GM12872 (cell line): ENCODE measurements around the gene SEC14L2.

Experiments
- CTCF ChIP-seq: IDR thresholded peaks from 3 replicates; pipeline ENCODE4 v1.5.1; 2011; ENCODE audit warnings: low read depth, mild to moderate bottlenecking, low read length, moderate library complexity; ENCODE audit not compliant: insufficient read depth

SEC14L2 gene

GRCh38 chr22:30392661-30393321 lies 4.0 kb upstream of the SEC14L2 start:
- no peak for TF ChIP-seq CTCF

DNA sequence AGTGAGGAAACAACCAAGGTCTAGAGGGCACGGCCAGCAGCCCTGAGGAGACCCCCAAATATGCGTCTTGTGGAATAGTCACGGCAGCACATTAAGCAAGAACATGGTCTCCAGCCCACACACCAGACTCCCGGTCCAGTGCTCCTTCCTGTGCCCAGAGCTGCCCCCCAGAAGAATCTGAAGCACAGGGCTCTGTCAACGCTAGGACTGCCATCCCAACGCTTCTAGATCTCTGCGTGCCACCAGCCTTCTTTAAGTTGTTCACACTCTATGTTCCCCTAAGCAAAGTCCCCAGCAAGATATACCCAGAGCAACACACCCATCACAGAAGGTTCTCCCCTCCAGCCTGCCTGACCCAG lies 3.5 kb upstream of the SEC14L2 start:
- no peak for TF ChIP-seq CTCF

DNA sequence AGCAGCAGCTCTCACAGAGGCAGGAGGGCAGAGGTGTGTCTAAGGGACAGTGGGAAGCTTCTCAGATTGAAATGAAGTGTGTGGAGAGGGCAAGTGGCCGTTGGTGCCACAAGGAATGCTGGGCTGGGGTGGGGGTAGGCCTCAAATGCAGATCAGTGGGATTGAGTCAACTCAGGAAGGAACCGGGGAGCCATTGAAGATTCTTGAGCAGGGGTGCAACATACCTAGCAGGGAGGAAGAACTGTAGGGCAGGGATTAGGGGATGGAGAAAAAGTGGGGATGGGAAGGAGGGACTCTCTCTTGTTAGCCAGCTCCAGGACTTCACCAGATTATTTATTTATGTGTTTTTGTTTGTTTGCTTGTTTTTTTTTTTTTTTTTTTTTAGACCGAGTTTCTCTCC lies 2.9 kb upstream of the SEC14L2 start:
- TF ChIP-seq CTCF: no peak

DNA sequence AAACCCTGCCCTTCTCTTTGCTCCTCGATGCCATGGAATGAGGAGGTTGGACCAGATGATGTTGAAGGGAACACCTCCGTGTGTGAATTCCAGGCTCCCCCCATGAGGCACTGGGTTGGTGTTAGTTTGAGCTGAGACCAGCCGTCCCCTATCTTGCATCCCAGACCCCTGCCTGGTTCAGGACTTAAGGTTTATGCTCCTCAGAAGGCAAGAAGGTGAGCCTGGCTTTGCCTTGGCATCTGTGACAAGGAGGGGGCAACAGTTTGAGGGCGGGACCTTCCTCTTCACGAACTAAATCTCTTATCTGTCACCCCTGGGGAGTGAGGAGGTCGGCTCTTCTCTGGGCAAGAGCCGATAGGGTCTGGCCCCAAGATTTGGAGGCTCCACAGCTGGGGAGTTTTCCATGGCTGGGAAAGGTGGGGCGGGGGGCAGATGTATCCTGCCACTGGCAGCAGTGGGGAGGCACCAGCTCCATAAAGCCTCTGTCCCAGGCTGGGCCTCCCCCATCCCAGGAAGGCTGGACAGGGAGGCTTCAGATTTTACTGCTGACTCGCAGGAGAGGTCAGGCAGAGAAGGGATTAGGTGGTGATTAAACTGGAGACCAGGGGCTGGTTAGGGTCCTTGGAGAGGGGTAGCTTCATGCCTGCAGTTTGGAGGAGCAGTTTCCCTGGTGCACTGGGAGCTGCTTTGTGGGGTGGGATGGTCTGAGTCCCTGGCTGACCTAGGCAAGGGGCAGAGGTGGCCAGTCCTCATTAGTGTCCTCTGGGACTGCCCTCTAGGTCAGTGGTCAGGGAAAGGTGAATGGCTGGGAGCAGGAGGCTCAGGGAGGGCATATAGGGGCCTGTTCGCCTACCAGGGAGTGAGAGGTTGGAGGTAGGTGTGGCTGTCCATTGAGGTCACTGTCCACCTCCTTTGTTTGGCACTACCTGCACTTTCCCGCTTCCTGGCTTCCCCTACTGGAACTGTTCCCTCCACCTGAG lies 1.1 kb downstream of the SEC14L2 start:
- TF ChIP-seq CTCF: no peak

GRCh38 chr22:30398685-30399680 lies 2.2 kb downstream of the SEC14L2 start:
- TF ChIP-seq CTCF: no peak

GRCh38 chr22:30399718-30400117 lies 2.9 kb downstream of the SEC14L2 start:
- TF ChIP-seq CTCF: no peak
